GM23338 (cell line): ENCODE data around the gene ERCC1. TPM values are rescaled to one million over a fixed set of nuclear protein-coding genes. Genes with fewer than 3 reads are reported as not detected.

Experiments
- ATAC-seq: fragments of 200-7000 bp; cut with Tn5 transposase; 3 replicates; pipeline ENCODE4 v1.9.1; 2020
- DNase-seq: peaks from one replicate; pipeline ENCODE4 v3.0.0-alpha.2; 2015; ENCODE audit warnings: low spot score
- H2AFZ ChIP-seq: fragments of 200-600 bp; sonication (generic); 2 replicates; pipeline ENCODE4 v1.8.0; 2016; ENCODE audit warnings: antibody characterized with exemption, mild to moderate bottlenecking, moderate library complexity
- H3F3A ChIP-seq: fragments of 200-600 bp; sonication (generic); replicated peaks from 2 replicates; pipeline ENCODE4 v1.8.0; 2017; ENCODE audit warnings: antibody characterized with exemption, mixed run types, low read depth
- H3K27ac ChIP-seq: fragments of 200-600 bp; sonication (generic); 2 replicates; pipeline ENCODE4 v1.6.1; 2016; ENCODE audit warnings: low read depth
- H3K27me3 ChIP-seq: fragments of 200-600 bp; sonication (generic); 2 replicates; pipeline ENCODE4 v1.8.0; 2016; ENCODE audit warnings: mild to moderate bottlenecking, mixed run types, moderate library complexity; ENCODE audit not compliant: insufficient read depth
- H3K36me3 ChIP-seq: fragments of 200-600 bp; sonication (generic); 2 replicates; pipeline ENCODE4 v1.8.0; 2016; ENCODE audit warnings: mild to moderate bottlenecking; ENCODE audit not compliant: insufficient read depth
- H3K4me1 ChIP-seq: fragments of 200-600 bp; sonication (generic); 2 replicates; pipeline ENCODE4 v1.8.0; 2016; ENCODE audit warnings: mild to moderate bottlenecking, moderate library complexity; ENCODE audit not compliant: insufficient read depth
- H3K4me2 ChIP-seq: fragments of 200-600 bp; sonication (generic); 2 replicates; pipeline ENCODE4 v1.7.1; 2017; ENCODE audit warnings: mixed run types
- H3K4me3 ChIP-seq: fragments of 200-600 bp; sonication (generic); 2 replicates; pipeline ENCODE4 v1.6.1; 2016; ENCODE audit warnings: mixed run types
- H3K79me2 ChIP-seq: fragments of 200-600 bp; sonication (generic); replicated peaks from 2 replicates; pipeline ENCODE4 v1.8.0; 2017; ENCODE audit warnings: mild to moderate bottlenecking; ENCODE audit not compliant: insufficient read depth
- H3K9me2 ChIP-seq: fragments of 200-600 bp; sonication (generic); 2 replicates; pipeline ENCODE4 v1.8.0; 2017; ENCODE audit not compliant: insufficient read depth
- H4K20me1 ChIP-seq: fragments of 200-600 bp; sonication (generic); replicated peaks from 2 replicates; pipeline ENCODE4 v1.8.0; 2017; ENCODE audit warnings: mild to moderate bottlenecking; ENCODE audit not compliant: insufficient read depth
- H3K27ac Mint-ChIP-seq: 2 replicates; pipeline ENCODE4 v1.8.0; 2020; ENCODE audit warnings: inconsistent platforms, mild to moderate bottlenecking, moderate library complexity, mixed read lengths
- H3K27me3 Mint-ChIP-seq: 3 replicates; pipeline ENCODE4 v1.8.0; 2022; ENCODE audit warnings: low read depth, mild to moderate bottlenecking, moderate library complexity, mixed read lengths, inconsistent platforms; ENCODE audit not compliant: insufficient read depth, poor library complexity
- H3K36me3 Mint-ChIP-seq: 3 replicates; pipeline ENCODE4 v1.8.0; 2021; ENCODE audit warnings: low read depth, mild to moderate bottlenecking, inconsistent platforms, moderate library complexity, mixed read lengths
- H3K4me1 Mint-ChIP-seq: 3 replicates; pipeline ENCODE4 v1.8.0; 2020; ENCODE audit warnings: mild to moderate bottlenecking, inconsistent platforms, mixed read lengths
- H3K4me3 Mint-ChIP-seq: 3 replicates; pipeline ENCODE4 v1.8.0; 2021; ENCODE audit warnings: moderate library complexity, mild to moderate bottlenecking, inconsistent platforms, mixed read lengths
- H3K9me3 Mint-ChIP-seq: 3 replicates; pipeline ENCODE4 v1.8.0; 2020; ENCODE audit warnings: moderate library complexity, mild to moderate bottlenecking, inconsistent platforms, mixed read lengths
- EZH2 ChIP-seq: fragments of 200-600 bp; sonication (generic); IDR thresholded peaks from one replicate; pipeline ENCODE4 v1.8.0; 2017; ENCODE audit warnings: antibody characterized with exemption, mild to moderate bottlenecking, low read depth; ENCODE audit not compliant: unreplicated experiment
- EZH2phosphoT487 ChIP-seq: fragments of 200-600 bp; sonication (generic); IDR thresholded peaks from one replicate; pipeline ENCODE4 v1.8.1; 2018; ENCODE audit warnings: antibody characterized with exemption; ENCODE audit not compliant: unreplicated experiment
- JUNB ChIP-seq: IDR thresholded peaks from one replicate; pipeline ENCODE4 v1.6.1; 2016; ENCODE audit warnings: antibody characterized with exemption; ENCODE audit not compliant: unreplicated experiment
- NANOG ChIP-seq: IDR thresholded peaks from 2 replicates; pipeline ENCODE4 v1.6.1; 2016; ENCODE audit warnings: antibody characterized with exemption, borderline replicate concordance
- POLR2AphosphoS5 ChIP-seq: IDR thresholded peaks from 2 replicates; pipeline ENCODE4 v1.6.1; 2016; ENCODE audit warnings: antibody characterized with exemption, low read depth
- STAT1 ChIP-seq: IDR thresholded peaks from one replicate; pipeline ENCODE4 v1.6.1; 2016; ENCODE audit warnings: antibody characterized with exemption; ENCODE audit not compliant: unreplicated experiment
- ZNF114 ChIP-seq: fragments of 250-450 bp; sonication (Bioruptor Pico); IDR thresholded peaks from 2 replicates; pipeline ENCODE4 v1.5.0; 2020; ENCODE audit warnings: mild to moderate bottlenecking, moderate library complexity
- ZNF331 ChIP-seq: fragments of 250-450 bp; sonication (Bioruptor Pico); IDR thresholded peaks from 2 replicates; pipeline ENCODE4 v1.5.0; 2020; ENCODE audit warnings: low read depth, mild to moderate bottlenecking, moderate library complexity
- polyA plus RNA-seq: library from polyadenylated mRNA; unstranded; fragments of >200 nt; fragmentation: Nextera tagmentation; extraction: Ambion mirVana; gene quantifications from 2 replicates; pipeline ENCODE4 v1.2.1, GENCODE V29; 2016
- total RNA-seq: library from RNA; depleted of rRNA; stranded (reverse); fragments of >200 nt; shearing (Covaris generic); gene quantifications from 2 replicates; pipeline ENCODE4 v1.2.3, GENCODE V29; 2014
- TF ChIP-seq, protein P1 (sequence below), 2 experiments: fragments of 200-600 bp in 1 of 2; sonication (generic) in 1 of 2; conservative IDR thresholded peaks; 2 replicates each; pipeline versions ENCODE4 v1.5.1 to v1.6.1; 2016 to 2017; ENCODE audit warnings: antibody characterized with exemption in 2 of 2, low read depth in 2 of 2, mild to moderate bottlenecking in 2 of 2, moderate library complexity in 1 of 2
- TF ChIP-seq, protein P2 (sequence below): IDR thresholded peaks from one replicate; pipeline ENCODE4 v1.6.1; 2018; ENCODE audit warnings: antibody characterized with exemption; ENCODE audit not compliant: unreplicated experiment

The ERCC1 gene
- total and polyA plus RNA-seq, 2 experiments from 2014 or later = 39.0 to 52.3 TPM

DNA sequence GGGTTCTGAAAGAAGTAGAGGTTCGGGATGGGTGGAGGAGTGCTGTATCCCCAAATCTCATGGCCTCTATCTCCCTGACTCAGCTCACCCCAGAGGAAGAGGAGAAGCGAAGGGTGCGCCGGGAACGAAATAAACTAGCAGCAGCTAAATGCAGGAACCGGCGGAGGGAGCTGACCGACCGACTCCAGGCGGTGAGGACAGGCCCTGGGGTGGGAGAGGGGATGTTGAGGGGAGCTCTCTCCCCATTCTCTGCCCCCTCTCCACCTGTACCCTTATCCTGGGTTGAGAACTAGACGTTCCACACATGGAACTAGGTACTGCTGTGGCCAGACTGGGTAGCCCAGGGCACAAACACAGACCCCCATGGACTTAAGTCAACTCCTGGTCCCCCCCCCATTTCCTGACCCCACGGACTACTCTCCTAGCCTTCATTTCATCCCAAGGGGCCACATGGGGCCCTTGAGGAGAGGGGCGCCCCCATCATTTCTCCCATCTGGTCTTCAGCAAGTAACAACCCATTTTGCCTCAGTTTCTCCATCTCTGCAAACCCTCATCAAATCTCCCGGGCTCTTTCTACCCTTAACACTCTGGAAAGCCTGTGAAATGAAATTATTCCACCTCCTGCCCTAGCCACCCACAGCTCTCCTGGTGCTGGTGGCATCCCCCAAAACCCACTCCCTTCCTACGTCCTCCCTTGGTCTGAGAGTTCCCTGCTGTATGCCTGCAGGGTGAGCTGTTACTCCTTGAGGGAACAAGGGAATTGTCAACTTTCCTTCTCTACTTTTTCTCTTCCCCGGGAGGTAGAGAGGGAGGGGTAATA, 47.6 kb upstream of the ERCC1 start:
- DNase-seq (no peak), ATAC-seq (no peak)
- Mint-ChIP-seq H3K27me3 (peaks cover 42% of the 10 kb centered on the region), H3K4me3 (peak overlapping the region; percentile 76; the same call in 2 of the 3 replicates), H3K36me3 (no peaks in the 10 kb centered on the region; the same call in 2 of the 3 replicates), H3K9me3 (no peaks in the 10 kb centered on the region), H3K27ac (no peak overlapping the region), H3K4me1 (peaks cover 34% of the 10 kb centered on the region)
- H4K20me1 ChIP-seq = no peaks in the 10 kb centered on the region
- no peaks in the 10 kb centered on the region for H3K9me2 ChIP-seq
- no peak overlapping the region for H2AFZ ChIP-seq
- H3K4me2 ChIP-seq = no peak overlapping the region
- peaks cover 13% of the 10 kb centered on the region for H3F3A ChIP-seq
- no peaks in the 10 kb centered on the region for H3K36me3 ChIP-seq
- H3K27ac ChIP-seq = no peak overlapping the region
- no peaks in the 10 kb centered on the region for H3K79me2 ChIP-seq
- no peak overlapping the region for H3K4me3 ChIP-seq
- peaks cover 61% of the 10 kb centered on the region for H3K27me3 ChIP-seq
- TF ChIP-seq ZNF114 (CRISPR knock-in tag) (no peak), STAT1 (no peak), JUNB (no peak), NANOG (no peak), POLR2AphosphoS5 (no peak), EZH2phosphoT487 (no peak), EZH2 (no peak), ZNF331 (CRISPR knock-in tag) (no peak)
- TF ChIP-seq, protein P1, sequence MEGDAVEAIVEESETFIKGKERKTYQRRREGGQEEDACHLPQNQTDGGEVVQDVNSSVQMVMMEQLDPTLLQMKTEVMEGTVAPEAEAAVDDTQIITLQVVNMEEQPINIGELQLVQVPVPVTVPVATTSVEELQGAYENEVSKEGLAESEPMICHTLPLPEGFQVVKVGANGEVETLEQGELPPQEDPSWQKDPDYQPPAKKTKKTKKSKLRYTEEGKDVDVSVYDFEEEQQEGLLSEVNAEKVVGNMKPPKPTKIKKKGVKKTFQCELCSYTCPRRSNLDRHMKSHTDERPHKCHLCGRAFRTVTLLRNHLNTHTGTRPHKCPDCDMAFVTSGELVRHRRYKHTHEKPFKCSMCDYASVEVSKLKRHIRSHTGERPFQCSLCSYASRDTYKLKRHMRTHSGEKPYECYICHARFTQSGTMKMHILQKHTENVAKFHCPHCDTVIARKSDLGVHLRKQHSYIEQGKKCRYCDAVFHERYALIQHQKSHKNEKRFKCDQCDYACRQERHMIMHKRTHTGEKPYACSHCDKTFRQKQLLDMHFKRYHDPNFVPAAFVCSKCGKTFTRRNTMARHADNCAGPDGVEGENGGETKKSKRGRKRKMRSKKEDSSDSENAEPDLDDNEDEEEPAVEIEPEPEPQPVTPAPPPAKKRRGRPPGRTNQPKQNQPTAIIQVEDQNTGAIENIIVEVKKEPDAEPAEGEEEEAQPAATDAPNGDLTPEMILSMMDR (conservative IDR thresholded peaks at IDR 0.05; ENCODE audit: low read depth in 2 of 2) = no peak
- TF ChIP-seq, protein P2, sequence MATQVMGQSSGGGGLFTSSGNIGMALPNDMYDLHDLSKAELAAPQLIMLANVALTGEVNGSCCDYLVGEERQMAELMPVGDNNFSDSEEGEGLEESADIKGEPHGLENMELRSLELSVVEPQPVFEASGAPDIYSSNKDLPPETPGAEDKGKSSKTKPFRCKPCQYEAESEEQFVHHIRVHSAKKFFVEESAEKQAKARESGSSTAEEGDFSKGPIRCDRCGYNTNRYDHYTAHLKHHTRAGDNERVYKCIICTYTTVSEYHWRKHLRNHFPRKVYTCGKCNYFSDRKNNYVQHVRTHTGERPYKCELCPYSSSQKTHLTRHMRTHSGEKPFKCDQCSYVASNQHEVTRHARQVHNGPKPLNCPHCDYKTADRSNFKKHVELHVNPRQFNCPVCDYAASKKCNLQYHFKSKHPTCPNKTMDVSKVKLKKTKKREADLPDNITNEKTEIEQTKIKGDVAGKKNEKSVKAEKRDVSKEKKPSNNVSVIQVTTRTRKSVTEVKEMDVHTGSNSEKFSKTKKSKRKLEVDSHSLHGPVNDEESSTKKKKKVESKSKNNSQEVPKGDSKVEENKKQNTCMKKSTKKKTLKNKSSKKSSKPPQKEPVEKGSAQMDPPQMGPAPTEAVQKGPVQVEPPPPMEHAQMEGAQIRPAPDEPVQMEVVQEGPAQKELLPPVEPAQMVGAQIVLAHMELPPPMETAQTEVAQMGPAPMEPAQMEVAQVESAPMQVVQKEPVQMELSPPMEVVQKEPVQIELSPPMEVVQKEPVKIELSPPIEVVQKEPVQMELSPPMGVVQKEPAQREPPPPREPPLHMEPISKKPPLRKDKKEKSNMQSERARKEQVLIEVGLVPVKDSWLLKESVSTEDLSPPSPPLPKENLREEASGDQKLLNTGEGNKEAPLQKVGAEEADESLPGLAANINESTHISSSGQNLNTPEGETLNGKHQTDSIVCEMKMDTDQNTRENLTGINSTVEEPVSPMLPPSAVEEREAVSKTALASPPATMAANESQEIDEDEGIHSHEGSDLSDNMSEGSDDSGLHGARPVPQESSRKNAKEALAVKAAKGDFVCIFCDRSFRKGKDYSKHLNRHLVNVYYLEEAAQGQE = no peak
- H3K4me1 ChIP-seq = peaks cover 25% of the 10 kb centered on the region; the same call in 1 of the 2 replicates

DNA sequence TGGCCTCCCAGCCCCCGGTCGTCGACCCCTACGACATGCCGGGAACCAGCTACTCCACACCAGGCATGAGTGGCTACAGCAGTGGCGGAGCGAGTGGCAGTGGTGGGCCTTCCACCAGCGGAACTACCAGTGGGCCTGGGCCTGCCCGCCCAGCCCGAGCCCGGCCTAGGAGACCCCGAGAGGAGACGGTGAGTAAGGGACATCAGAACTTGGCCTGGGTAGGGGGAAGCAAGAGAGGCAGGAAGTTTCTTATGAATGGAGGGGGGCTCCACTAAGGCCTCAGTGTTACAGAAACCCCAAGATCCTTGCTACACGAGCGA, 47.0 kb upstream of the ERCC1 start:
- Mint-ChIP-seq H3K36me3 (no peaks in the 10 kb centered on the region; the same call in 2 of the 3 replicates), H3K4me3 (no peak overlapping the region), H3K27me3 (peaks cover 42% of the 10 kb centered on the region), H3K4me1 (peaks cover 34% of the 10 kb centered on the region), H3K9me3 (no peaks in the 10 kb centered on the region), H3K27ac (no peak overlapping the region)
- no peak overlapping the region for H2AFZ ChIP-seq
- no peaks in the 10 kb centered on the region for H3K36me3 ChIP-seq
- H3K4me3 ChIP-seq = no peak overlapping the region
- H3K4me1 ChIP-seq = peaks cover 25% of the 10 kb centered on the region; the same call in 1 of the 2 replicates
- H4K20me1 ChIP-seq = no peaks in the 10 kb centered on the region
- no peak for ATAC-seq
- H3K79me2 ChIP-seq = no peaks in the 10 kb centered on the region
- H3K4me2 ChIP-seq = no peak overlapping the region
- no peak overlapping the region for H3K27ac ChIP-seq
- TF ChIP-seq EZH2phosphoT487 (no peak), ZNF331 (CRISPR knock-in tag) (no peak)
- TF ChIP-seq, protein P1 (conservative IDR thresholded peaks at IDR 0.05; ENCODE audit: low read depth in 2 of 2) = no peak
- peaks cover 17% of the 10 kb centered on the region for H3F3A ChIP-seq
- H3K9me2 ChIP-seq = no peaks in the 10 kb centered on the region
- no peak for DNase-seq
- H3K27me3 ChIP-seq = peaks cover 61% of the 10 kb centered on the region
